GM12865 (cell line): Measurements from ENCODE around the gene PRDM11.

Experiments used
- DNase-seq: peaks from one replicate; pipeline ENCODE4 v3.0.0; 2010; ENCODE audit warnings: low read depth
- H3K4me3 ChIP-seq: 2 replicates; pipeline ENCODE4 v1.5.1; 2011; ENCODE audit warnings: mild to moderate bottlenecking, low read depth, low read length, control low read depth
- TF ChIP-seq, protein P1 (sequence below): IDR thresholded peaks from 2 replicates; pipeline ENCODE4 v1.5.1; 2011; ENCODE audit warnings: low read length, control low read depth, low read depth, inconsistent platforms; ENCODE audit not compliant: insufficient read depth; ENCODE audit errors: missing control alignments

The PRDM11 gene

GRCh38 chr11:45174963-45175362 is 28.5 kb downstream of the PRDM11 start:
- H3K4me3 ChIP-seq = no peak overlapping the region
- DNase-seq = no peak
- TF ChIP-seq, protein P1, sequence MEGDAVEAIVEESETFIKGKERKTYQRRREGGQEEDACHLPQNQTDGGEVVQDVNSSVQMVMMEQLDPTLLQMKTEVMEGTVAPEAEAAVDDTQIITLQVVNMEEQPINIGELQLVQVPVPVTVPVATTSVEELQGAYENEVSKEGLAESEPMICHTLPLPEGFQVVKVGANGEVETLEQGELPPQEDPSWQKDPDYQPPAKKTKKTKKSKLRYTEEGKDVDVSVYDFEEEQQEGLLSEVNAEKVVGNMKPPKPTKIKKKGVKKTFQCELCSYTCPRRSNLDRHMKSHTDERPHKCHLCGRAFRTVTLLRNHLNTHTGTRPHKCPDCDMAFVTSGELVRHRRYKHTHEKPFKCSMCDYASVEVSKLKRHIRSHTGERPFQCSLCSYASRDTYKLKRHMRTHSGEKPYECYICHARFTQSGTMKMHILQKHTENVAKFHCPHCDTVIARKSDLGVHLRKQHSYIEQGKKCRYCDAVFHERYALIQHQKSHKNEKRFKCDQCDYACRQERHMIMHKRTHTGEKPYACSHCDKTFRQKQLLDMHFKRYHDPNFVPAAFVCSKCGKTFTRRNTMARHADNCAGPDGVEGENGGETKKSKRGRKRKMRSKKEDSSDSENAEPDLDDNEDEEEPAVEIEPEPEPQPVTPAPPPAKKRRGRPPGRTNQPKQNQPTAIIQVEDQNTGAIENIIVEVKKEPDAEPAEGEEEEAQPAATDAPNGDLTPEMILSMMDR = no peak

DNA sequence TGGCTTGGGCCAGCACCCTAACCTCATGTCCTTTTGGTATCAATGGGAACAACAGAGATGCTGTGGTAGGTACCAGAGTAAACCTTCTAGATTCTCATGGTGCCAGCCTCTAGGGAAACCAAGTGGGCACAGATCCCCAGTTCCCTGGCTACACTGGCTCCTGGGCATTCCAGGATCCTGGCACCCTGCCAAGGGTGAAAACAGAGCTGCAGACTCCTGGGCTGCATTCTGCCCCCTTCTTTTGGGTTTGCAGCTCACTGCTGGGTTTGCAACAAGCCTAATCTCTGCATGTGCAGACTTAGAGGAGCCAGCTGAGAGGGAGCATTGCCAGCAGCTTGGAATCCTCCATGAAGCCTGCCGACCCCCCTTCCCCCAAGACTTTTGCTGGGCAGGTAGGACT is 30.6 kb downstream of the PRDM11 start:
- TF ChIP-seq, protein P1 = no peak
- H3K4me3 ChIP-seq = no peak overlapping the region
- no peak for DNase-seq

GRCh38 chr11:45178223-45178622 is 31.8 kb downstream of the PRDM11 start:
- DNase-seq = no peak
- no peak overlapping the region for H3K4me3 ChIP-seq
- TF ChIP-seq, protein P1 = no peak

DNA sequence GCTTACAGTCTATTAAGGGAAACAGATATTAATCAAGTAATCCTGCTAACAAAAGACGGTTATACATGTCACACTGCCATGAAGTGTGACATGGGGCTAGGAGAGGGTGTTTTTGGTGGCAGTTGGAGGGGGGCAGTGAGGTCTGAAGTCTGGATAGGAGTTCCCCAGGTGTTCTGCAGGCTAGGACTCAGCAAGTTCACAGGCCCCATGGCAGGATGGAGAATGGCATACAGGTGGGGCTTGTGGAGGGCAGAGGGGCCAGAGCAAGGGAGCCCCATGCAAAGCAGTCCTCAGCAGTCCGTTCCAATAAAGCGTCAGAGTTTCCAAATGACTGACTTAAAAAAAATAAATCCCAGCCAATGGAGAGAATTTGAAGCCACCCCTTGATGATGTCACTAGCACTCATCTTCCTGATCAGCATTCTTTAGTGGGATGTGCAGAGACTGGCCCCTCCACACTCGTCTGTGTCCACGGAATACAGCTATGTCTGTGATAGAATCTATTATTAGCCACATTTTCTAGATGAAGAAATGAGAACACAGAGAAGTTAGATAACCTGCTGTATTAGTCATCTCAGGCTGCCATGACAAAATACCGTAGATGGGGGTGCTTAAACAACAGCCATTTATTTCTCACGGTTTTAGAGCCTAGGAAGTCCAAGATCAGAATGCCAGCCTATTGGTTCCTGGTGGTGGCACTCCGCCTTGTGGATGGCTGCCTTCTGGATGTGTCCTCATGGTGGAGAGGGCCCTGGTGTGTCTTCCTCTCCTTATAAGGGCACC is 32.6 kb downstream of the PRDM11 start:
- H3K4me3 ChIP-seq = no peak overlapping the region
- TF ChIP-seq, protein P1 = no peak
- DNase-seq = peak; percentile 17

GRCh38 chr11:45179686-45180178 is 33.3 kb downstream of the PRDM11 start:
- H3K4me3 ChIP-seq = peak overlapping the region; percentile 35
- TF ChIP-seq, protein P1 = no peak
- DNase-seq = no peak

GRCh38 chr11:45180179-45180847 is 33.9 kb downstream of the PRDM11 start:
- peak overlapping the region; percentile 35 for H3K4me3 ChIP-seq
- TF ChIP-seq, protein P1 = peak; percentile 25
- peak; percentile 31 for DNase-seq

- peak; percentile 14 for DNase-seq
- TF ChIP-seq, protein P1 = no peak
These were observed 34.4 kb downstream of the PRDM11 start for GRCh38 chr11:45180848-45181192.

More at GRCh38 chr11:45180848-45181192, 34.4 kb downstream of the PRDM11 start:
- 0 out of 2 replicates have a peak overlapping the region, but pooled peaks have one; percentile 9 for H3K4me3 ChIP-seq
